Choroid plexus epithelial cell (primary cell): ENCODE data around the gene ACSS3.
"Not testable (repeated sequence)": the region's sequence is repeated elsewhere in the genome, so short reads cannot be mapped to it uniquely, and the experiment has no call there.

ENCODE experiments used
- DNase-seq: peaks from one replicate; pipeline ENCODE4 v3.0.0-alpha.2; 2010; ENCODE audit warnings: low read depth
- H3K4me3 ChIP-seq: 2 replicates; pipeline ENCODE4 v1.5.1; 2011; ENCODE audit warnings: low read depth, mild to moderate bottlenecking, control low read depth, low read length, moderate library complexity
- CTCF ChIP-seq: conservative IDR thresholded peaks from 2 replicates; pipeline ENCODE4 v1.5.1; 2011; ENCODE audit warnings: low read depth, mild to moderate bottlenecking, control low read depth, inconsistent platforms, low read length, moderate library complexity

Gene ACSS3

GRCh38 chr12:81094718-81095360 lies 17.0 kb downstream of the ACSS3 start:
- no peak overlapping the region for H3K4me3 ChIP-seq
- no peak for TF ChIP-seq CTCF
- no peak for DNase-seq

- peak; percentile 36 for DNase-seq
- TF ChIP-seq CTCF = no peak
- H3K4me3 ChIP-seq = no peak overlapping the region
These were observed 17.8 kb downstream of the ACSS3 start for GRCh38 chr12:81095501-81096232.

GRCh38 chr12:81105687-81106086 lies 27.8 kb downstream of the ACSS3 start:
- TF ChIP-seq CTCF = no peak
- no peak for DNase-seq
- no peak overlapping the region for H3K4me3 ChIP-seq

- no peak for DNase-seq
- no peak overlapping the region for H3K4me3 ChIP-seq
- TF ChIP-seq CTCF = no peak
These were observed 36.3 kb downstream of the ACSS3 start for GRCh38 chr12:81114226-81114625.

GRCh38 chr12:81119069-81119468 lies 41.2 kb downstream of the ACSS3 start:
- DNase-seq, H3K4me3 ChIP-seq: not testable (repeated sequence)

GRCh38 chr12:81120961-81121360 lies 43.1 kb downstream of the ACSS3 start:
- no peak overlapping the region for H3K4me3 ChIP-seq
- TF ChIP-seq CTCF = no peak
- no peak for DNase-seq

GRCh38 chr12:81123611-81124010 lies 45.7 kb downstream of the ACSS3 start:
- no peak for TF ChIP-seq CTCF
- no peak for DNase-seq
- H3K4me3 ChIP-seq = no peak overlapping the region
